ENCODE data around the gene PSMB10.

The PSMB10 gene

DNA sequence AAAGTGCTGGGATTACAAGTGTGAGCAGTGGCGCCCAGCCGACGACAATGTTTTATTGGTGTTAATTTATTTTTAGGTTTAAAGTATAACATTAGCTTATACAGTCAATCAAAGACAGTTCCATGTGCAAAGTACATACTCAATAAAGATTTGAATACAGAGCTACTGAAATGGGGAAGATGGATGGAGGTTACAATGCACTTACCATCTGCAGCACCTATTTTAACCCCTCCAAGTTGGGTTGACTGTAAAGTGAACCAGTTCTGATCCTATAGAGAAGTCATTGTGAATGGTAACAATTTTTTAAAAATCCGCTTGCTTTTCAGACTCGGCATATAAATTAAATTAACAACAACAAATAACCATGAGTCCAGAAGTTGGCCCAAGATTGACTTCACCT, 44.3 kb downstream of the PSMB10 start:
- no peak for DNase-seq (ENCODE audit: low read depth)

DNA sequence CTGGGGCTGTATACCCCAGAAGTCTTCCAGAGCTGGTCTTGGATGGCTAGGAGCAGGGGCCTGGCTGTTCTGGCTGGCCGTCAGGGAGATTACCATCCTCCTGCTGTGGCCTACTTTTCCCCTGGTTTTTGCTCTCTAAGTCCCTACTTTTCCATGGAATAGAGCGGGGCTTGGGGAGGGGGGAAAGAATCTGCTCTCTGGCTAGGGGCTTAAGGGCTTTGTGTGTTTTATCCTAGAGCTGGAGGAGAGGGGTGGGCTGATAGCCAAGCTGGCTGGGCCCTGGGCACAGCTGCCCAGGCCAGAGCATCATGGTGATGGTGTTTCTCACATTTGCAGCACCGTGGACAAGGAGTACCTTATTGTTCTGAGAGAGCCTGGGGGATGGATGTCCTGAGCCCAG, 48.3 kb downstream of the PSMB10 start:
- no peak for DNase-seq (ENCODE audit: low read depth)

DNA sequence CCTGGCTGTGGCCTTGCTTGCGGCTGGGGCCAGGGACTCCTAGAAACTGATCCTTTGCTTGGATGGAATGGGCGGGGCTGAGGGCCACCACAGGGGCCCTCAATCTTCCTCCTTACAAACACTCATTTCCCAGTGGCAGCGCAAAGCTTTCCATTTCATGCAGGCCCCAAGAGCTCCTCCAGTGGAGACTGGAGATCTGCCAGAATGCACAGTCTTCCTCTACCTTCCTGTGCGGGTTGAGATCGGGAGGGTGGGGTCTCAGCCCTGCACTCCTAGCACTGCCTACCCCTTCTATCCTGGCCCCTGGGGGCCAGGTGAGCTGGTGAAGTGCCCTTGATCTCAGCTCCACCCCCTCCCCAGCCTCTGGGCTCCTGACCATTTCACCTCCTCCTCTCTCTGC, 50.3 kb downstream of the PSMB10 start:
- no peak for DNase-seq (ENCODE audit: low read depth)

GRCh38 chr16:67885976-67886375, 50.7 kb downstream of the PSMB10 start:
- no peak for DNase-seq (ENCODE audit: low read depth)

- DNase-seq (ENCODE audit: low read depth), result no peak
These were observed 51.1 kb downstream of the PSMB10 start for GRCh38 chr16:67885545-67885944.

GRCh38 chr16:67884684-67885083, 52.0 kb downstream of the PSMB10 start, which contains the start of gene NRN1L:
NRN1L (plus strand) TSS chr16:67884885; CDS start chr16:67884904, 19 bp downstream.
- peak; percentile 64 for DNase-seq (ENCODE audit: low read depth)

Measured in stromal cell of bone marrow (primary cell).